IPS DF 6.9 (cell line): ENCODE measurements around the gene PHKG2.

Source experiments
- DNase-seq: peaks from one replicate; pipeline ENCODE4 v3.0.0-alpha.2; 2013; ENCODE audit warnings: low read depth, low spot score
- H3K27ac ChIP-seq: one replicate; pipeline ENCODE4 v1.5.1; 2013; ENCODE audit warnings: low read length, control low read depth
- H3K27me3 ChIP-seq: 2 replicates; pipeline ENCODE4 v1.6.1; 2013; ENCODE audit warnings: mild to moderate bottlenecking, low read length; ENCODE audit not compliant: control insufficient read depth, insufficient read depth
- H3K36me3 ChIP-seq: 2 replicates; pipeline ENCODE4 v1.6.1; 2013; ENCODE audit warnings: low read length; ENCODE audit not compliant: control insufficient read depth, insufficient read depth
- H3K4me1 ChIP-seq: 2 replicates; pipeline ENCODE4 v1.6.1; 2013; ENCODE audit warnings: low read length; ENCODE audit not compliant: control insufficient read depth, insufficient read depth
- H3K4me3 ChIP-seq: 2 replicates; pipeline ENCODE4 v1.5.1; 2013; ENCODE audit warnings: mild to moderate bottlenecking, low read length
- H3K9me3 ChIP-seq: 2 replicates; pipeline ENCODE4 v1.6.1; 2013; ENCODE audit warnings: low read length, inconsistent platforms; ENCODE audit not compliant: control insufficient read depth, insufficient read depth
- WGBS: extraction: QIAGEN DNeasy Blood & Tissue Kit; methylation state at CpG from one replicate; pipeline ENCODE4 v1.1.7; 2013; ENCODE audit warnings: mixed read lengths, missing lambda C conversion rate; ENCODE audit not compliant: insufficient read length, insufficient coverage; 5-methylcytosine and 5-hydroxymethylcytosine counted together

Gene PHKG2

DNA sequence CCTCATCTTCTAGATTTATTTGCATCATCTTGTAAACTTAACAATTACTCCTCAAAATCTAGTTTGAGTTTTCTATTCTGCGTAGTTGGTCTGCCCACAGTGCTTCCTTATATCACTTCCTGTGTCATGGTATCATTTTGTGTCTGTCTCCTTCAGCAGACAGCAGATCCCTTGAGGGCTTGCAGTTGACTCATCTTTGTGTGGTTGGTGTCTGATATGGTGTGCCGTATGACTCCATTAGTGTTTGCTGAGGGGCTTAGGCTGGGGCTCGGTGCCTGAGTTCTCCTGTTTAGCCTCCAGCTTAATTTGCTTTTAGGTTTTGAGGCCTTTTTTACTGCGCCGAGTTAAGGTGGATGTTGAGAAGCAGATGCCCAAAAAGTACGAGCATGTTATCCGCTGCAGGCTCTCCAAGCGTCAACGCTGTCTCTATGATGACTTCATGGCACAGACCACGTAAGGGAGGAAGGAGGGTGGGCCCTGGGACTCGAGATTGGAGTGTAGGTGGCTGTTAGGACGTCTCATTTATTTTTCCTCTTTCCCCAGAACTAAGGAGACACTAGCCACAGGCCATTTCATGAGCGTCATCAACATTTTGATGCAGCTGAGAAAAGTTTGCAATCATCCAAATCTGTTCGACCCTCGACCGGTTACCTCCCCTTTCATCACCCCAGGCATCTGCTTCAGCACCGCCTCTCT is 32.3 kb upstream of the PHKG2 start:
- WGBS = no CpG with 5 or more reads among the region's 17 CpGs
- DNase-seq = no peak
- Histone ChIP-seq H3K27ac (no peak overlapping the region), H3K4me3 (no peak overlapping the region), H3K36me3 (peaks cover 54% of the 10 kb centered on the region), H3K27me3 (no peaks in the 10 kb centered on the region), H3K4me1 (no peaks in the 10 kb centered on the region), H3K9me3 (no peaks in the 10 kb centered on the region)

DNA sequence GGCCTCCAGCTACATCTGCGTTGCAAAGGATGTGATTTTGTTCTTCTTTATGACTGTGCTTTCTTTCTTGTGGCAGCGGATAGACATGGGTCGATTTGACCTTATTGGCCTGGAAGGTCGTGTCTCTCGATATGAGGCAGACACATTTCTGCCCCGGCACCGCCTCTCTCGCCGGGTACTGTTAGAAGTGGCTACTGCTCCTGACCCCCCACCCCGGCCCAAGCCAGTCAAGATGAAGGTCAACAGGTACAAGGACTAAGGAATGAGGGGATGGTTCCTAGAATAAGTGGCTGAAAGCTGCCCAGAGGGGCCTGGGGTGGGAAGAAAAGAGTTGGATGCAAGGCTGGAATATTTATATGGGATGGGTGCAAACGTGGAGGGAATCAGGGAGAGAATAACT is 28.1 kb upstream of the PHKG2 start:
- WGBS = no CpG with 5 or more reads among the region's 11 CpGs
- Histone ChIP-seq H3K9me3 (no peaks in the 10 kb centered on the region), H3K27ac (no peak overlapping the region), H3K4me3 (no peak overlapping the region), H3K36me3 (peaks cover 60% of the 10 kb centered on the region), H3K4me1 (no peaks in the 10 kb centered on the region; the same call in 1 of the 2 replicates), H3K27me3 (no peaks in the 10 kb centered on the region)
- DNase-seq = no peak

DNA sequence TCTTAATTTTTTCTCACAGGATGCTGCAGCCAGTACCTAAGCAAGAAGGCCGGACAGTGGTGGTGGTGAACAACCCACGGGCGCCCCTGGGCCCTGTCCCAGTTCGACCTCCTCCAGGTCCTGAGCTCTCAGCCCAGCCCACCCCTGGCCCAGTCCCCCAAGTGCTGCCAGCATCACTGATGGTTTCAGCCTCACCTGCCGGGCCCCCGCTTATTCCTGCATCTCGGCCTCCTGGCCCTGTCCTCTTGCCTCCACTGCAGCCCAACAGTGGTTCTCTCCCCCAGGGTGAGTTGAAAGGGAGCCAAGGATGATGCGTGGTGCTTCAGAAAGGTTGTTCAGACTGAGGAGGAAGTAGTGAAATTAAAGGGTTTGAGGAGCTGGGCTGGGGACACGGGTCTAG is 27.5 kb upstream of the PHKG2 start:
- WGBS = no CpG with 5 or more reads among the region's 9 CpGs
- Histone ChIP-seq H3K4me3 (no peak overlapping the region), H3K4me1 (no peaks in the 10 kb centered on the region; the same call in 1 of the 2 replicates), H3K9me3 (no peaks in the 10 kb centered on the region), H3K27me3 (no peaks in the 10 kb centered on the region), H3K36me3 (peaks cover 63% of the 10 kb centered on the region), H3K27ac (no peak overlapping the region)
- no peak for DNase-seq

DNA sequence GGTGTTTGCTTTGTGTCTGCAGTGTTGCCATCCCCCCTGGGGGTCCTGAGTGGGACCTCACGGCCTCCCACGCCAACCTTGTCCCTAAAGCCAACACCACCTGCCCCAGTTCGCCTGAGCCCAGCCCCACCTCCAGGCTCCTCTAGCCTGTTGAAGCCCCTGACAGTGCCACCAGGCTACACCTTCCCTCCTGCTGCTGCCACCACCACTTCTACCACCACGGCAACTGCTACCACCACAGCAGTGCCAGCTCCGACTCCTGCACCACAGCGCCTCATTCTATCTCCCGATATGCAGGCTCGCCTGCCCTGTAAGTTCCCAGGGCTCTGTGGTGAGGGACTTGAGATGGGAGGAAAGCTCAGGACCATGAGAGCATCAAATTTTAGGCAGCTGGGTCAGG is 27.1 kb upstream of the PHKG2 start:
- no CpG with 5 or more reads among the region's 8 CpGs for WGBS
- H3K27me3 ChIP-seq = no peaks in the 10 kb centered on the region

DNA sequence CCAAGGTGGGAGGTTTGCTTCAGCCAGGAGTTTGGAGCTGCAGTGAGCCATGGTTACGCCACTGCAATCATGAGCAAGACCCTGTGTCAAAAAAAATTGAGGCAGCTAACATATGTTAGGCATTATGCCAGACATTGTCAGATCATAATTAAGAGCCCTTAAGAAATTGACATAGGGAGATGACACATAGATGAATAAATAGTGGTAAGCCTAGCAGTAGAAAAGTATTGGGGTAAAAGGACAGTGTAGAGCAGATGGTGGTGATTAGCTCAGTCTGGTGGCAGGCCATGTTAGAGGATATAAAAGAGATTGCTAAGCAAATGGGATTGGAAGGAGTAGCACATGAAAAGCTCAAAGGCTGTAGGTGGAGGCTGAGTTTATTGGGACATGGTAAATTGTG is 26.6 kb upstream of the PHKG2 start:
- Histone ChIP-seq H3K36me3 (peaks cover 55% of the 10 kb centered on the region), H3K9me3 (no peaks in the 10 kb centered on the region), H3K4me3 (no peak overlapping the region), H3K4me1 (no peaks in the 10 kb centered on the region; the same call in 1 of the 2 replicates), H3K27me3 (no peaks in the 10 kb centered on the region), H3K27ac (no peak overlapping the region)
- no peak for DNase-seq
- no CpG with 5 or more reads among the region's 1 CpG for WGBS

More for the DNA sequence above, 27.1 kb upstream of the PHKG2 start:
- no peak overlapping the region for H3K27ac ChIP-seq
- no peak for DNase-seq
- H3K9me3 ChIP-seq = no peaks in the 10 kb centered on the region
- H3K4me3 ChIP-seq = no peak overlapping the region
- H3K36me3 ChIP-seq = peaks cover 58% of the 10 kb centered on the region
- no peaks in the 10 kb centered on the region; the same call in 1 of the 2 replicates for H3K4me1 ChIP-seq

DNA sequence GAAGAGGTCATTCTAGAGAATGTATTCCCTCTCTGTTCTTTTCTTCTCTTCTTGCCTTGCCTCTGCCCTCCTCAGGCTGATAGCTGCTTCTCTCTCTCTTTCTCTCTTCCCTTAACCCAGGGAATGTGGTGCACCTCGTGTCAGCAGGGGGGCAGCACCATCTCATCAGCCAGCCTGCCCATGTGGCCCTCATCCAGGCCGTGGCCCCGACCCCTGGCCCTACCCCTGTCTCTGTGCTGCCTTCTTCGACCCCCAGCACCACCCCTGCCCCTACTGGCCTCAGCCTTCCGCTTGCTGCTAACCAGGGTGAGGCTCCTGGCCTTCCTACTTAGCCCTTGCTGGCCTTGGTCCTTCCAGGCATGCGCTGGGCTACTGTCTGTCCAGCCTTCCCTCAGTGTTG is 25.8 kb upstream of the PHKG2 start:
- no peak for DNase-seq
- no CpG with 5 or more reads among the region's 6 CpGs for WGBS
- Histone ChIP-seq H3K27me3 (no peaks in the 10 kb centered on the region), H3K36me3 (peaks cover 53% of the 10 kb centered on the region), H3K9me3 (no peaks in the 10 kb centered on the region), H3K4me3 (no peak overlapping the region), H3K4me1 (no peaks in the 10 kb centered on the region; the same call in 1 of the 2 replicates), H3K27ac (no peak overlapping the region)

DNA sequence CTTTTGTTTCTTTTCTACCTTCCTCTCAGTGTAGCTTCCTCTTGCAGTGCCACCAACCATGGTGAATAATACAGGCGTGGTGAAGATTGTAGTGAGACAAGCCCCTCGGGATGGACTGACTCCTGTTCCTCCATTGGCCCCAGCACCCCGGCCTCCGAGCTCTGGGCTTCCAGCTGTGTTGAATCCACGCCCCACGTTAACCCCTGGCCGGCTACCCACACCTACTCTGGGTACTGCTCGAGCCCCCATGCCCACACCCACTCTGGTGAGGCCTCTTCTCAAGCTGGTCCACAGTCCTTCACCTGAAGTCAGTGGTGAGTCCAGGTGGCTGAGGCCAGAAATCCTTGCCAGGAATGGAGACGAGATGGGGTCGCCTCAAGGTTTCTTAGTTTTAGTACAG is 25.3 kb upstream of the PHKG2 start:
- no peak overlapping the region for H3K4me3 ChIP-seq
- no peak for DNase-seq
- WGBS = no CpG with 5 or more reads among the region's 10 CpGs

DNA sequence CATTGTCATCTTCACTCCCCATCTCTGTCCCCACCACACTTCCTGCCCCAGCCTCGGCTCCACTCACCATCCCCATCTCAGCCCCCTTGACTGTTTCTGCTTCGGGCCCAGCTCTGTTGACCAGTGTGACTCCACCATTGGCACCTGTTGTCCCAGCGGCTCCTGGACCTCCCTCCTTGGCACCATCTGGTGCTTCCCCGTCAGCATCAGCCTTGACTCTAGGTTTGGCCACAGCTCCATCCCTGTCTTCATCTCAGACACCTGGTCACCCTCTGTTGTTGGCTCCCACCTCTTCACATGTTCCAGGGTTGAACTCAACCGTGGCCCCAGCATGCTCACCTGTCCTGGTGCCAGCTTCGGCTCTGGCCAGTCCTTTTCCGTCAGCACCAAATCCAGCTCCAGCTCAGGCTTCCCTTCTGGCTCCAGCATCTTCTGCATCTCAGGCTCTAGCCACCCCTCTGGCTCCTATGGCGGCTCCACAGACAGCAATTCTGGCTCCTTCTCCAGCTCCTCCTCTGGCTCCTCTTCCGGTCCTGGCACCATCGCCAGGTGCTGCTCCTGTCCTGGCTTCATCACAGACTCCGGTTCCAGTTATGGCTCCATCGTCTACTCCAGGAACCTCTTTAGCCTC is 24.4 kb upstream of the PHKG2 start:
- H3K27ac ChIP-seq = no peak overlapping the region
- H3K36me3 ChIP-seq = peaks cover 53% of the 10 kb centered on the region
- no peaks in the 10 kb centered on the region for H3K27me3 ChIP-seq
- H3K4me3 ChIP-seq = no peak overlapping the region
- no peak for DNase-seq
- H3K4me1 ChIP-seq = peaks cover 1% of the 10 kb centered on the region; the same call in 1 of the 2 replicates
- H3K9me3 ChIP-seq = no peaks in the 10 kb centered on the region
- no CpG with 5 or more reads among the region's 12 CpGs for WGBS

More for the DNA sequence above, 25.3 kb upstream of the PHKG2 start:
- H3K27ac ChIP-seq = no peak overlapping the region
- H3K36me3 ChIP-seq = peaks cover 53% of the 10 kb centered on the region
- no peaks in the 10 kb centered on the region; the same call in 1 of the 2 replicates for H3K4me1 ChIP-seq
- no peaks in the 10 kb centered on the region for H3K27me3 ChIP-seq
- H3K9me3 ChIP-seq = no peaks in the 10 kb centered on the region

DNA sequence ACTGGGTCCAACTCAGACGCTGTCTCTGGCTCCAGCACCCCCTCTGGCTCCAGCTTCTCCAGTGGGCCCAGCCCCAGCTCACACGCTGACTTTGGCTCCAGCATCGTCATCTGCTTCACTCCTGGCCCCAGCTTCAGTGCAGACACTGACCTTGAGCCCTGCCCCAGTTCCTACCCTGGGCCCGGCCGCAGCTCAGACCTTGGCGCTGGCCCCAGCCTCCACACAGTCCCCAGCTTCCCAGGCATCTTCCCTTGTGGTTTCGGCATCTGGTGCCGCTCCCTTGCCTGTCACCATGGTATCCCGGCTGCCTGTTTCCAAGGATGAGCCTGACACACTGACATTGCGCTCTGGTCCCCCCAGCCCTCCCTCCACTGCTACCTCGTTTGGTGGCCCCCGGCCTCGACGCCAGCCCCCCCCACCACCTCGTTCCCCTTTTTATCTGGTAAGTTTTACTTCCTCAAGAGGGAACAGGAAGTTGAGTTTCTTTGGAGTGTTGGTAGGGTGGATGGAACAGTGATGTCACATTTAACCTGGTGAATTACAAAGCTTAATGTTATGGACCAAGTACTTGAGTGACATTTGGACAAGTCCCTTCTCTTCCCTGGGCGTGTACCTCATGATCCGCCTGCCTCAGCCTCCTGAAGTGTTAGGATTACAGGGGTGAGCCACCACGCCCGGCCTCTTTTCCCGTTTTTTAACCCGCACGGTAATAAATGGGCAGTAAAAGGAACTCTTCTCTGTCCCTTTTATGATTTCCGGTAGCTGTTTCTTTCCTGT is 23.4 kb upstream of the PHKG2 start:
- WGBS = no CpG with 5 or more reads among the region's 23 CpGs
- Histone ChIP-seq H3K4me1 (peaks cover 1% of the 10 kb centered on the region; the same call in 1 of the 2 replicates), H3K27me3 (no peaks in the 10 kb centered on the region), H3K9me3 (no peaks in the 10 kb centered on the region), H3K36me3 (peaks cover 51% of the 10 kb centered on the region), H3K27ac (no peak overlapping the region), H3K4me3 (no peak overlapping the region)
- DNase-seq = no peak

DNA sequence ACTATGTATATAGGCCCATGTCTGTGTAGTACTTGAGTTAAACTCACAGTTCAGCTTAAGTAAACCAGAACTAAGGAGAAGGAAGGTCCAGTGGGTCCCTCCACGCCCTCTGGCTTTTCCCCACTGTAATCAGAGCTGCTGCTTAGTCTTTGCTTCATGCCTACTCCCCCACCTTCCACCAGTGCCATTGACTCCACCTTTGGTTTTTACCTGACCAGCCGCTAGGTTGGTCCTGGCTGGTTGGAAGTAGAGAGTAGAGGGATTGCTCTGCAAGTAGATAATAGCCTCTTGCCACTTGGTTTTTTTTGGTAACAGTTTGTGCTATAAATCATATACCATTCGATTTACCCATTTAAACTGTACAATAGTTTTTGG is 22.8 kb upstream of the PHKG2 start:
- no peak for DNase-seq
- Histone ChIP-seq H3K4me3 (no peak overlapping the region), H3K27me3 (no peaks in the 10 kb centered on the region), H3K27ac (no peak overlapping the region), H3K36me3 (peaks cover 47% of the 10 kb centered on the region), H3K9me3 (no peaks in the 10 kb centered on the region), H3K4me1 (peaks cover 1% of the 10 kb centered on the region; the same call in 1 of the 2 replicates)
- WGBS = no CpG with 5 or more reads among the region's 3 CpGs
